OCI-M2 (cell line): Measurements from ENCODE around the gene MRRF.
"Not testable (repeated sequence)": the region's sequence is repeated elsewhere in the genome, so short reads cannot be mapped to it uniquely, and the experiment has no call there.

Experiments used
- DNase-seq: peaks from one replicate; lab custom pipeline; 2025; ENCODE audit not compliant: unreplicated experiment; lab: John Stamatoyannopoulos, UW

Gene MRRF

GRCh38 chr9:122330466-122330865 lies 65.8 kb downstream of the MRRF start:
- DNase-seq, result not testable (repeated sequence)

GRCh38 chr9:122331523-122331927 lies 66.8 kb downstream of the MRRF start:
- DNase-seq, result no peak

GRCh38 chr9:122332083-122332482 lies 67.4 kb downstream of the MRRF start:
- peak; percentile 68 for DNase-seq

- DNase-seq, result no peak
These were observed 68.0 kb downstream of the MRRF start for GRCh38 chr9:122332644-122333043.

GRCh38 chr9:122333169-122333808 lies 68.6 kb downstream of the MRRF start:
- no peak for DNase-seq

GRCh38 chr9:122334916-122335315 lies 70.2 kb downstream of the MRRF start:
- no peak for DNase-seq

GRCh38 chr9:122336189-122336588 lies 71.5 kb downstream of the MRRF start:
- DNase-seq, result no peak

- no peak for DNase-seq
These were observed 72.3 kb downstream of the MRRF start for GRCh38 chr9:122336866-122337555.

GRCh38 chr9:122337556-122337929 lies 72.9 kb downstream of the MRRF start:
- no peak for DNase-seq

GRCh38 chr9:122338536-122338935 lies 73.9 kb downstream of the MRRF start:
- no peak for DNase-seq

- DNase-seq, result no peak
These were observed 74.3 kb downstream of the MRRF start for GRCh38 chr9:122338994-122339393.

- no peak for DNase-seq
These were observed 74.9 kb downstream of the MRRF start for GRCh38 chr9:122339579-122339978.

GRCh38 chr9:122340161-122340560 lies 75.5 kb downstream of the MRRF start:
- DNase-seq, result no peak

- no peak for DNase-seq
These were observed 77.8 kb downstream of the MRRF start for GRCh38 chr9:122342323-122343050.

- DNase-seq, result no peak
These were observed 82.0 kb downstream of the MRRF start for GRCh38 chr9:122346478-122347347.

- no peak for DNase-seq
These were observed 82.9 kb downstream of the MRRF start for GRCh38 chr9:122347348-122348287.

GRCh38 chr9:122348288-122348777 lies 83.7 kb downstream of the MRRF start:
- DNase-seq, result no peak

GRCh38 chr9:122348791-122349190 lies 84.1 kb downstream of the MRRF start:
- no peak for DNase-seq

- DNase-seq, result no peak
These were observed 84.5 kb downstream of the MRRF start for GRCh38 chr9:122349201-122349600.
